HG02885 (cell line): ENCODE results near the gene PTPN21.

ENCODE experiments used
- ATAC-seq: cut with Tn5 transposase; IDR thresholded peaks from one replicate; pipeline ENCODE4 v1.9.1; 2021; ENCODE audit warnings: mild to moderate bottlenecking; ENCODE audit not compliant: unreplicated experiment, poor library complexity

PTPN21 gene

GRCh38 chr14:88515499-88516221 is 39.1 kb downstream of the PTPN21 start:
- ATAC-seq: no peak

- no peak for ATAC-seq
Observed at GRCh38 chr14:88507208-88507607, 47.6 kb downstream of the PTPN21 start.

GRCh38 chr14:88505621-88506020 is 49.2 kb downstream of the PTPN21 start:
- no peak for ATAC-seq

- ATAC-seq: no peak
Observed at GRCh38 chr14:88504602-88505001, 50.2 kb downstream of the PTPN21 start.

GRCh38 chr14:88503754-88504406 is 50.9 kb downstream of the PTPN21 start:
- ATAC-seq: no peak

- no peak for ATAC-seq
Observed at GRCh38 chr14:88502740-88503139, 52.1 kb downstream of the PTPN21 start.

GRCh38 chr14:88500611-88501010 is 54.2 kb downstream of the PTPN21 start:
- ATAC-seq: no peak

- ATAC-seq: no peak
Observed at GRCh38 chr14:88499225-88499624, 55.6 kb downstream of the PTPN21 start.

GRCh38 chr14:88496414-88496813 is 58.4 kb downstream of the PTPN21 start:
- no peak for ATAC-seq

GRCh38 chr14:88493392-88494185 is 61.2 kb downstream of the PTPN21 start:
- ATAC-seq: no peak

GRCh38 chr14:88492272-88493089 is 62.3 kb downstream of the PTPN21 start:
- ATAC-seq: peak; percentile 93

GRCh38 chr14:88490168-88490567 is 64.6 kb downstream of the PTPN21 start:
- no peak for ATAC-seq

GRCh38 chr14:88488897-88489296 is 65.9 kb downstream of the PTPN21 start:
- ATAC-seq: no peak

GRCh38 chr14:88488081-88488480 is 66.7 kb downstream of the PTPN21 start:
- ATAC-seq: no peak

- ATAC-seq: no peak
Observed at GRCh38 chr14:88482524-88482923, 72.3 kb downstream of the PTPN21 start.

- ATAC-seq: no peak
Observed at GRCh38 chr14:88481794-88482193, 73.0 kb downstream of the PTPN21 start.

- no peak for ATAC-seq
Observed at GRCh38 chr14:88481059-88481458, 73.7 kb downstream of the PTPN21 start.

- no peak for ATAC-seq
Observed at GRCh38 chr14:88479574-88479987, 75.2 kb downstream of the PTPN21 start.

GRCh38 chr14:88478931-88479330 is 75.9 kb downstream of the PTPN21 start:
- no peak for ATAC-seq

GRCh38 chr14:88477513-88478250 is 77.1 kb downstream of the PTPN21 start:
- ATAC-seq: no peak
